Loucy (cell line): ENCODE measurements around the gene ZIC2.

Experiments
- H2AFZ ChIP-seq: fragments of 200-600 bp; sonication (generic); 2 replicates; pipeline ENCODE4 v1.6.0; 2016; ENCODE audit warnings: antibody characterized with exemption, mild to moderate bottlenecking, low read length, moderate library complexity
- H3F3A ChIP-seq: fragments of 200-600 bp; 2 replicates; pipeline ENCODE4 v1.6.0; 2016; ENCODE audit warnings: antibody characterized with exemption, low read depth, mild to moderate bottlenecking
- H3K27me3 ChIP-seq: fragments of 200-600 bp; sonication (generic); 2 replicates; pipeline ENCODE4 v1.6.1; 2014; ENCODE audit warnings: low read length, mild to moderate bottlenecking; ENCODE audit not compliant: insufficient read depth, poor library complexity, severe bottlenecking
- H3K36me3 ChIP-seq: fragments of 200-600 bp; sonication (generic); 2 replicates; pipeline ENCODE4 v1.6.1; 2016; ENCODE audit warnings: low read length; ENCODE audit not compliant: insufficient read depth
- H3K4me1 ChIP-seq: fragments of 200-600 bp; sonication (generic); 2 replicates; pipeline ENCODE4 v1.5.1; 2014; ENCODE audit warnings: low read length, mild to moderate bottlenecking; ENCODE audit not compliant: insufficient read depth, poor library complexity, severe bottlenecking
- H3K4me2 ChIP-seq: fragments of 200-600 bp; sonication (generic); 2 replicates; pipeline ENCODE4 v1.6.0; 2014; ENCODE audit warnings: antibody characterized with exemption, low read length, low read depth, mild to moderate bottlenecking; ENCODE audit not compliant: poor library complexity, severe bottlenecking
- H3K4me3 ChIP-seq: fragments of 200-600 bp; sonication (generic); 2 replicates; pipeline ENCODE4 v1.5.1; 2014; ENCODE audit warnings: low read length, mild to moderate bottlenecking, mixed read lengths; ENCODE audit not compliant: poor library complexity, severe bottlenecking
- H3K79me2 ChIP-seq: fragments of 200-600 bp; sonication (generic); 2 replicates; pipeline ENCODE4 v1.6.1; 2014; ENCODE audit warnings: low read length; ENCODE audit not compliant: insufficient read depth
- H3K9ac ChIP-seq: fragments of 200-600 bp; sonication (generic); 2 replicates; pipeline ENCODE4 v1.6.0; 2014; ENCODE audit warnings: mild to moderate bottlenecking, low read depth, low read length, moderate library complexity; ENCODE audit not compliant: poor library complexity, severe bottlenecking
- H3K9me2 ChIP-seq: fragments of 200-600 bp; sonication (generic); replicated peaks from 2 replicates; pipeline ENCODE4 v1.6.1; 2016; ENCODE audit warnings: low read depth, low read length, mixed read lengths
- H3K9me3 ChIP-seq: fragments of 200-600 bp; sonication (generic); 2 replicates; pipeline ENCODE4 v1.6.1; 2014; ENCODE audit warnings: mild to moderate bottlenecking, antibody characterized with exemption, low read length, low read depth; ENCODE audit not compliant: insufficient read depth
- H4K20me1 ChIP-seq: fragments of 200-600 bp; sonication (generic); 2 replicates; pipeline ENCODE4 v1.6.0; 2014; ENCODE audit warnings: antibody characterized with exemption, low read length, mild to moderate bottlenecking; ENCODE audit not compliant: insufficient read depth, poor library complexity, severe bottlenecking
- EZH2phosphoT487 ChIP-seq: fragments of 200-600 bp; IDR thresholded peaks from 2 replicates; pipeline ENCODE4 v1.6.1; 2018; ENCODE audit warnings: antibody characterized with exemption, mild to moderate bottlenecking, moderate library complexity, borderline replicate concordance
- TF ChIP-seq, protein P1 (sequence below): fragments of 200-600 bp; sonication (generic); conservative IDR thresholded peaks from 2 replicates; pipeline ENCODE4 v1.5.1; 2014; ENCODE audit warnings: mild to moderate bottlenecking, antibody characterized with exemption, low read length

ZIC2 gene

DNA sequence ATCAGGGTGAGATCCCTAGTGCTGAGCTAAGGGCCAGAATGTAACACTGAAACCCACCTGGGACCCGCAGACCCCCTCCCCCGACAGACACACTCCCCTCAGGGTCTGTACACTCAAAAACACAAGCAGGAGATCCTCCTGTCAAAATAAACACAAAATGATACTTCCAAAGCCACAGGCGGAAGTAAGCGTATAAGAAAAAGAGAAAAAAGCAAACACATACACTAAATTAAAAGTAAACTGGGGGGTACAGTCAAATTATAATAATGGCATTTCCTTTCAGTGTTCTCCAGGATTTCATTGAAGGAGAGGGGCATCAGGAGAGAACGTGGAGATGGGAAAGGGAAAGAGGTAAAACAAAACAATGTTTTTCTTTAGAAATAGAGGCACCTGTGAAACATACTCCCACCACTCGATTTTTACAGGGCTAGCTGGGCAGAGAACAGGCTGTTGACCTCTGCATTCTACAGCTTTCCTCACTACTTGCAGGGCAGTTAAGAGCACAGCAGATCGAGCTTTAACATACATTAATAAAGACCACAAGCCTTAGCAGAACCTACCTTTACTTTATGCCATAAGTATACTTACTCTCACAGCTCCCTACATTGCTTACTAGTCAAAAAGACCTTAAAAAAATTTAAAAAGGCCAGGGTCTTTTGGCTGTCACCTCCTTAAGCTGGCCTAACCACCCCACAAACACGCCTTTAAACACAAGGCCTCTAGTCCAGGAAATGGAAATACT, 15.3 kb upstream of the ZIC2 start:
- H3K27me3 ChIP-seq, result no peaks in the 10 kb centered on the region

DNA sequence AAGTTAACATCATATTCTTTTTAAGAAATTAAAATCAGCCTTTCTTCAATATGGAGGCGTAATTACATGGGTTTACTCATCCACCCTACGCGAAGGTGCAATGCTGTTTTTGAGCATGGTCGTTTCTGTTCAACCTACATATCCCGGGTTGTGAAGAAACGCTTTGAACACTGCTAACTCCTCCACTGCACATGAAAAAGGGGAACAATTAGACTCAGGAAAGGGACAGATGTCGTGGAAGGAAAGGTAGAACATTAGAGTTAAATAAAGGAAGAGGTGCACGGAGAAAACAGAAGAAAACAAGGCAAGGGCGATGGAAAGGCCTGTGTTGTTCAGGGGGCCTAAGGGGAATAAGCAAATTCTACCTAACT, 14.1 kb upstream of the ZIC2 start:
- H3K79me2 ChIP-seq, result no peaks in the 10 kb centered on the region
- no peaks in the 10 kb centered on the region for H4K20me1 ChIP-seq
- H3F3A ChIP-seq, result no peaks in the 10 kb centered on the region
- no peaks in the 10 kb centered on the region for H3K36me3 ChIP-seq
- TF ChIP-seq EZH2phosphoT487, result no peak
- TF ChIP-seq, protein P1, sequence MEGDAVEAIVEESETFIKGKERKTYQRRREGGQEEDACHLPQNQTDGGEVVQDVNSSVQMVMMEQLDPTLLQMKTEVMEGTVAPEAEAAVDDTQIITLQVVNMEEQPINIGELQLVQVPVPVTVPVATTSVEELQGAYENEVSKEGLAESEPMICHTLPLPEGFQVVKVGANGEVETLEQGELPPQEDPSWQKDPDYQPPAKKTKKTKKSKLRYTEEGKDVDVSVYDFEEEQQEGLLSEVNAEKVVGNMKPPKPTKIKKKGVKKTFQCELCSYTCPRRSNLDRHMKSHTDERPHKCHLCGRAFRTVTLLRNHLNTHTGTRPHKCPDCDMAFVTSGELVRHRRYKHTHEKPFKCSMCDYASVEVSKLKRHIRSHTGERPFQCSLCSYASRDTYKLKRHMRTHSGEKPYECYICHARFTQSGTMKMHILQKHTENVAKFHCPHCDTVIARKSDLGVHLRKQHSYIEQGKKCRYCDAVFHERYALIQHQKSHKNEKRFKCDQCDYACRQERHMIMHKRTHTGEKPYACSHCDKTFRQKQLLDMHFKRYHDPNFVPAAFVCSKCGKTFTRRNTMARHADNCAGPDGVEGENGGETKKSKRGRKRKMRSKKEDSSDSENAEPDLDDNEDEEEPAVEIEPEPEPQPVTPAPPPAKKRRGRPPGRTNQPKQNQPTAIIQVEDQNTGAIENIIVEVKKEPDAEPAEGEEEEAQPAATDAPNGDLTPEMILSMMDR, result no peak
- peaks cover 4% of the 10 kb centered on the region for H3K4me1 ChIP-seq
- no peaks in the 10 kb centered on the region for H3K9me2 ChIP-seq
- H2AFZ ChIP-seq, result no peak overlapping the region
- H3K27me3 ChIP-seq, result no peaks in the 10 kb centered on the region
- H3K9me3 ChIP-seq, result no peaks in the 10 kb centered on the region
- H3K9ac ChIP-seq, result no peak overlapping the region
- H3K4me2 ChIP-seq, result no peak overlapping the region
- no peak overlapping the region for H3K4me3 ChIP-seq

More for the DNA sequence above, 15.3 kb upstream of the ZIC2 start:
- Histone ChIP-seq H2AFZ (peak overlapping the region; percentile 61), H3K4me3 (no peak overlapping the region), H3K9me3 (no peaks in the 10 kb centered on the region), H4K20me1 (no peaks in the 10 kb centered on the region), H3K4me1 (peaks cover 4% of the 10 kb centered on the region), H3K4me2 (no peak overlapping the region), H3K9me2 (no peaks in the 10 kb centered on the region), H3K36me3 (no peaks in the 10 kb centered on the region), H3F3A (no peaks in the 10 kb centered on the region), H3K9ac (peak overlapping the region; percentile 34), H3K79me2 (no peaks in the 10 kb centered on the region)
- TF ChIP-seq EZH2phosphoT487, result no peak
- TF ChIP-seq, protein P1, result no peak

DNA sequence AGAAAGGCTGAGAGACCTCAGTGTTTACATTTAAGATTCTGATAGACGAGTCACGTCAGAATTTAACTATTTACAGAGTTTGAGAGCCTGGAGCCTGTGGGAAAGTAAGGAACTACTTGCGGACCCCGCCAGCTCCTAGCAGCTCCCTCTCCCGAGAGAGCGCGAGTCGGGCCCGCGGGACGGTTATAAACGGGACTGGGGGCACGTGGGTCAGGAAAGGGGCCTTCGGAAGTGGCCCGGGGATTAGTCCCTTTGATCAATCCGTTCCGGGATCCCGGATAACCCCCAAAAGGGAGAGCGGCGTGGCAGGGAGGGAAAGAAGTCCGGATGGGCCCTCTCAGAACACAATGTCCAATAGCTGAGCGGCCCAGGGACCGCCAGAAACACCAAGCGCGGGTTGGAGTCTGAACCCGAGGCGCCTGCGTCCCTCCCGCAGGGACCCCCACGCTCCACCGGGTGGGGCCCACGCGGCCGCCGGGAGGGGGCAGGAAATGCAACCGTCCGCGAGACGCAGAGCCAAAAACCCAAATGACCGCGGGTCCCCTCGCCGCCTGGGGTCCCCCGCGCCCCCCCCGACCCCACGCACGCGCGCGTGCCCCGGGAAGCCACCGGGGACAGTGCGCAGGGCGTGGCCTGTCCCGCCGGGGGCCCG, 13.6 kb upstream of the ZIC2 start:
- no peaks in the 10 kb centered on the region for H3K27me3 ChIP-seq
- H3K79me2 ChIP-seq, result no peaks in the 10 kb centered on the region
- no peaks in the 10 kb centered on the region for H3K9me2 ChIP-seq
- H2AFZ ChIP-seq, result no peak overlapping the region
- no peak overlapping the region for H3K4me3 ChIP-seq
- H3K4me1 ChIP-seq, result peaks cover 4% of the 10 kb centered on the region
- H3F3A ChIP-seq, result no peaks in the 10 kb centered on the region
- TF ChIP-seq EZH2phosphoT487, result no peak
- TF ChIP-seq, protein P1, result no peak
- no peaks in the 10 kb centered on the region for H4K20me1 ChIP-seq
- no peaks in the 10 kb centered on the region for H3K9me3 ChIP-seq
- H3K4me2 ChIP-seq, result no peak overlapping the region
- H3K36me3 ChIP-seq, result no peaks in the 10 kb centered on the region
- no peak overlapping the region for H3K9ac ChIP-seq
